ENCODE results near the gene SPTBN1. TPM values are rescaled to one million over a fixed set of nuclear protein-coding genes. Genes with fewer than 3 reads are reported as not detected.

The SPTBN1 gene
- total RNA-seq, 2 experiments from 2014 or later, result 132 to 183 TPM

DNA sequence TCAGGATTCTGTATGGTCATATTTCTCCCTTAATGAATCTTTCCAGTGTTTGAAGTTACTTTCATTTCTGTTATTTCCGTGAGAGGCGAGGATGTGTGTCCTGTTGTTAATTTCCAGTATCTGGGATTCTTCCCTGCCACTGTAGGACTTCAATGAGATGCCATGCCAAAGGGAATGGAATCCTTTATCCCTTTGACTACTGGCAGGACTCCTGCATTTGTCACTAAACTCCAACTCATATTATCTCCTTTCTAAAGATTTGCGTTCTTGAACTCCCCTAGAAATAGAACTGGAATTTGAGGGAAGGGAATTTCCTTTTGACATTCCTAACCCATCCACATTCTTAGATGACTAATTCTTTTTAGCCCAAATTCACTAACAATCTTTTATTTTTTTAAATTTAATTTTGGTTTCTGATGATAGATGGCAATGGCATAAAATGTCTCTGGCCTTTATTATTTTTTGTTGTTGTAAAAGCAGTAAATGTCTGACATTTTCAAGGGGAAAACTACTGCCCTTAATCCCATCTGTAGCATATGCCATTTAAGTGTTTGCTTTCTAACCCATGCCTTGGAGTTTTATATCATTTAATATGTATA, 179.5 kb downstream of the SPTBN1 start:
- Histone ChIP-seq H2AFZ (ENCODE audit: low read length) (no peak overlapping the region; the same call in 1 of the 2 replicates), H3K4me3 (ENCODE audit: low read depth, low read length, poor library complexity, severe bottlenecking) (peak overlapping the region; percentile 53), H4K20me1 (ENCODE audit: insufficient read depth, low read length) (peaks cover 4% of the 10 kb centered on the region; the same call in 1 of the 2 replicates), H3K4me1 (ENCODE audit: insufficient read depth, low read length, poor library complexity, severe bottlenecking) (peaks cover 82% of the 10 kb centered on the region), H3K79me2 (ENCODE audit: insufficient read depth, low read depth, low read length) (peaks cover 26% of the 10 kb centered on the region; the same call in 1 of the 2 replicates), H3K36me3 (ENCODE audit: insufficient read depth, low read length) (peaks cover 80% of the 10 kb centered on the region), H3K4me2 (ENCODE audit: low read length) (peak overlapping the region; percentile 76), H3K9me2 (ENCODE audit: insufficient read depth, low read length) (no peaks in the 10 kb centered on the region), H3K27ac (ENCODE audit: low read depth, low read length, poor library complexity, severe bottlenecking) (peak overlapping the region; percentile 97), H3K9me3 (ENCODE audit: low read length) (no peaks in the 10 kb centered on the region)
- ChIA-PET POLR2A (interaction anchor here (0.6 to 2.2 kb wide), 3 partner anchors 66 to 534 kb away, joined by 3 to 22 read pairs (median 3); no protein-coding TSS in a partner anchor), CTCF (ENCODE audit: unreplicated experiment) (interaction anchor here (1.9 kb wide), 1 partner anchor 76 kb away, joined by 7 read pairs; no protein-coding TSS in a partner anchor)
- DNase-seq (ENCODE audit: low spot score), result no peak
- no TSS peak for BruUV-seq (replicated peaks)
- intact Hi-C loops (cut with micrococcal nuclease; ENCODE audit: unreplicated experiment), result loop anchor here (2.0 to 10.0 kb wide), 6 partner anchors 65 to 671 kb away; no protein-coding TSS in a partner anchor
- TF ChIP-seq, protein P1, sequence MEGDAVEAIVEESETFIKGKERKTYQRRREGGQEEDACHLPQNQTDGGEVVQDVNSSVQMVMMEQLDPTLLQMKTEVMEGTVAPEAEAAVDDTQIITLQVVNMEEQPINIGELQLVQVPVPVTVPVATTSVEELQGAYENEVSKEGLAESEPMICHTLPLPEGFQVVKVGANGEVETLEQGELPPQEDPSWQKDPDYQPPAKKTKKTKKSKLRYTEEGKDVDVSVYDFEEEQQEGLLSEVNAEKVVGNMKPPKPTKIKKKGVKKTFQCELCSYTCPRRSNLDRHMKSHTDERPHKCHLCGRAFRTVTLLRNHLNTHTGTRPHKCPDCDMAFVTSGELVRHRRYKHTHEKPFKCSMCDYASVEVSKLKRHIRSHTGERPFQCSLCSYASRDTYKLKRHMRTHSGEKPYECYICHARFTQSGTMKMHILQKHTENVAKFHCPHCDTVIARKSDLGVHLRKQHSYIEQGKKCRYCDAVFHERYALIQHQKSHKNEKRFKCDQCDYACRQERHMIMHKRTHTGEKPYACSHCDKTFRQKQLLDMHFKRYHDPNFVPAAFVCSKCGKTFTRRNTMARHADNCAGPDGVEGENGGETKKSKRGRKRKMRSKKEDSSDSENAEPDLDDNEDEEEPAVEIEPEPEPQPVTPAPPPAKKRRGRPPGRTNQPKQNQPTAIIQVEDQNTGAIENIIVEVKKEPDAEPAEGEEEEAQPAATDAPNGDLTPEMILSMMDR (conservative IDR thresholded peaks at IDR 0.05; ENCODE audit: low read length), result no peak
- no peak for TF ChIP-seq EZH2phosphoT487 (IDR thresholded peaks at IDR 0.05; ENCODE audit: borderline replicate concordance, low read depth, low read length)

DNA sequence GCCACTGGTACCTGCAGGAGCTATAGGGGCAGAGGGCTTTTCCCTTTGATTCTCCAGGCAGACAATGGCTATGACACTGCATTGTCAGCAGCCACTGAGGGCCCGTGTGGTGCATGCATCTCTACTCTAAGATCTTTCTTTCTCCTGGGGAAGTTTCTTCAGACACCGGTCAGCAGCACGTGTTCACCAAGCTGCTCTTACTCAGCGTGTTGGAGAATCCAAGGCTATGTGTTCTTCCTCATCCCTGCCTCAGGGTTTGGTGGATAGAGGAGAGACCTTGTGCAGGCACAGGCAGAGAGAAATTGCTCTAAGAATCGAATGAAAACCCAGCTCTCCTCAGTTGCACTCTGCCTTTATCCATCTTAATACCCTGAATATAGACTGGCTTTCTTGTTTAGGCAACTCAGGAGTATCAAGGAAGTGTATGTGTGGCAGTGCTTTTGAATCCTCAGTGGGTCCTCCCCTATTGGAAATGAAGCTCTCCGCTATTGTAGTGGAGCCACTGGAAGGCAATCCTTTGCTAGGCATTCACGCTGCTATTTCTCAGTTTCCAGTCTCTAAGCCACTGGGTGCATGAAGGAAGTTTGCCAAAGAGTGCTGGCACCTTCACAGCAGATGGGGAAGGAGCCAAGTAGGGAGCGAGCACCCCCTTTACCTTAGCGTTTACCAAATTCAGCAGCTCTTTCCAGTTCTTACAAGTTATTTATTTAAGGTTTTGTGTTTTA, 180.4 kb downstream of the SPTBN1 start:
- no TSS peak for BruUV-seq (replicated peaks)
- H3K9me2 ChIP-seq (ENCODE audit: insufficient read depth, low read length), result no peaks in the 10 kb centered on the region
- H4K20me1 ChIP-seq (ENCODE audit: insufficient read depth, low read length), result peaks cover 4% of the 10 kb centered on the region; the same call in 1 of the 2 replicates
- TF ChIP-seq, protein P1 (conservative IDR thresholded peaks at IDR 0.05; ENCODE audit: low read length), result no peak
- TF ChIP-seq EZH2phosphoT487 (IDR thresholded peaks at IDR 0.05; ENCODE audit: borderline replicate concordance, low read depth, low read length), result no peak
- H3K4me3 ChIP-seq (ENCODE audit: low read depth, low read length, poor library complexity, severe bottlenecking), result no peak overlapping the region
- DNase-seq (ENCODE audit: low spot score), result no peak
- peaks cover 78% of the 10 kb centered on the region for H3K4me1 ChIP-seq (ENCODE audit: insufficient read depth, low read length, poor library complexity, severe bottlenecking)
- H3K9me3 ChIP-seq (ENCODE audit: low read length), result no peaks in the 10 kb centered on the region
- no peak overlapping the region for H2AFZ ChIP-seq (ENCODE audit: low read length)
- peak overlapping the region; percentile 97 for H3K27ac ChIP-seq (ENCODE audit: low read depth, low read length, poor library complexity, severe bottlenecking)
- intact Hi-C loops (cut with micrococcal nuclease; ENCODE audit: unreplicated experiment), result loop anchor here (10.0 kb wide), 2 partner anchors 148 to 672 kb away; no protein-coding TSS in a partner anchor
- POLR2A ChIA-PET, result interaction anchor here (0.5 to 1.7 kb wide), 12 partner anchors 13 to 717 kb away, joined by 3 to 8 read pairs (median 4); no protein-coding TSS in a partner anchor
- peaks cover 26% of the 10 kb centered on the region; the same call in 1 of the 2 replicates for H3K79me2 ChIP-seq (ENCODE audit: insufficient read depth, low read depth, low read length)
- CTCF ChIA-PET (ENCODE audit: unreplicated experiment), result no interaction called here
- peak overlapping the region; percentile 65 for H3K4me2 ChIP-seq (ENCODE audit: low read length)
- peaks cover 78% of the 10 kb centered on the region for H3K36me3 ChIP-seq (ENCODE audit: insufficient read depth, low read length)

Measured in OCI-LY7 (cell line).